GM19452 (cell line): ENCODE results near the gene CLDN6.

Experiments used
- ATAC-seq: cut with Tn5 transposase; IDR thresholded peaks from one replicate; pipeline ENCODE4 v1.9.1; 2021; ENCODE audit not compliant: unreplicated experiment

The CLDN6 gene

DNA sequence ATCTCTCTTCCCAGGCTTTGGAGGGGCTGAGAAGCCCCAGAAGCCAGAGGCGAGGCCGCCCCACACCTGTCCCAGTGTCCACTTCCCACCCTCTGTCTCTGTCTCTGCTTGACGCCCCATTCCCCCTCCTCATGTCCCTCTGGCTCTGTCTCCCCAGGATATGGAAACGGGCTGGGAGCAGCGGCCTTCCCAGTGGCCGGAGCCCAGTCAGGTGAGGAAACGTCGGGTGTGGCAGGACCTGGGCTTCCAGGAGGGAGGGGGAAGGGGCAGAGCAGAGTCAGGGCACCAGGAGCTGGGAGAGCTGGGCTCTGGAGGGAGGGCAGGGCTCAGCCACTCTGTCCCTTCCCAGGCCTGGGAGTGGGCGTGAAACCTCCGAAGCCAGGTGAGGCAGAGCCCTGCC lies 27.1 kb downstream of the CLDN6 start:
- ATAC-seq, result no peak

- ATAC-seq, result no peak
Measured at GRCh38 chr16:2988590-2989099, 29.3 kb downstream of the CLDN6 start.

GRCh38 chr16:2987833-2988232 lies 30.1 kb downstream of the CLDN6 start:
- ATAC-seq, result no peak

DNA sequence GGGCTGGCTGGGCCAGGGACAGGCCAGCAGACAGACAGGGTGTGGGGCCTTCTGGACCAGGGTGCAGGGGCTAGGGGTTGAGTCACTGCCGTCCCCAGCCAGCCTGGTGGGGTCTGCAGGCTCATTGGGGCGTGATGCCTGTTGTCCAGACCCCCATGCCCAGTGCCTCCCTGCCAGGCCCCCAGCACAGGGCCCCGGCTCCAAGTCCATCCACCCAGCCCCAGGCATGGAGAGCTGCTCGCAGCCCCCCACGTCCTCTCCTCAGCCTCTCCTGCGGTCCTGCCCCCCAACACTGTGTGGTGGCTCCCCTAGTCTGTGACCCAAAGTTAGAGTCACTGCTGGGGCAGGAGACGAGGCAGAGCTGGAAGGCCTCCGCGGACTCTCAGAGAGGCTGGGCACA lies 30.7 kb downstream of the CLDN6 start:
- no peak for ATAC-seq

GRCh38 chr16:2986623-2987188 lies 31.3 kb downstream of the CLDN6 start:
- ATAC-seq, result no peak

DNA sequence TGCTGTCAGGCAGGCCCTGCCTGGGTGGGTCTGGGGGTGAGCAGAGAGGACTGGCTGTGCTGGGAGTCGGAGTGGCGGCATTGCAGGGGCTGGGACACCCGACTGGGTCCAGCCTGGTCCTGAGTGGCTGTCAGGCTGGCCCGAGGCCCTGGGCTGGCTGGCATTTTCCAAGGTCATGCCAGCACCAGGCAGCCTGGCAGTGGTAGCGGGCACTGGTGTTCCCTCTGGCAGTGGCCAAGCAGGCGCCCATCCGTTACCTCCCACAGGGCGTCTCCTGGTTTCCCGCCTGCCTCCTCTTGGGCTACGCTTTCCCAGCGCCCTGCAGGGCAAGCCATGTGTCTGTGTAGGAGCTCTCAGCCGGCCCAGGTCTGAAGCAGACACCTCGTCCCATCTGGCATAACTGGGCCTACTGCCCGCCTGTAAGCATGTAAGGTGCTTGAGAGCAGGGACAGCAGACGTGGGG lies 32.1 kb downstream of the CLDN6 start:
- no peak for ATAC-seq

- ATAC-seq, result no peak
Measured at GRCh38 chr16:2985462-2985861, 32.5 kb downstream of the CLDN6 start.

DNA sequence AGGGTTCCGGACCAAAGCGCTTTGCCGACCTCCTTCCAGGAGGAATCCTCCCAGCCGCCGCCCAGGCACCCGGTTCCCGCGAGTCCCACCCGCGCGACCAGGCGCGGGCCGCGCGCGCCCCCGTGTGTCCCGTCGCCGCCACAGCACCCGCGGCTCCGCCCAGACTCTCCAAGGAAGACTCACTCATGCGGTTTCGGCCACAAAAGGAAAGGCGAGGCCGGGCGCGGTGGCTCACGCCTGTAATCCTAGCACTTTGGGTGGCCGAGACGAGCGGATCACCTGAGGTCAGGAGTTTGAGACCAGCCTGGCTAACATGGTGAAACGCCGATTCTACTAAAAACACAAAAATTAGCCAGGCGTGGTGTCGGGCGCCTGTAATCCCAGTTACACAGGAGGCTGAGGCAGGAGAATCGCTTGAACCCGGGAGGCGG lies 34.3 kb downstream of the CLDN6 start:
- ATAC-seq, result no peak

DNA sequence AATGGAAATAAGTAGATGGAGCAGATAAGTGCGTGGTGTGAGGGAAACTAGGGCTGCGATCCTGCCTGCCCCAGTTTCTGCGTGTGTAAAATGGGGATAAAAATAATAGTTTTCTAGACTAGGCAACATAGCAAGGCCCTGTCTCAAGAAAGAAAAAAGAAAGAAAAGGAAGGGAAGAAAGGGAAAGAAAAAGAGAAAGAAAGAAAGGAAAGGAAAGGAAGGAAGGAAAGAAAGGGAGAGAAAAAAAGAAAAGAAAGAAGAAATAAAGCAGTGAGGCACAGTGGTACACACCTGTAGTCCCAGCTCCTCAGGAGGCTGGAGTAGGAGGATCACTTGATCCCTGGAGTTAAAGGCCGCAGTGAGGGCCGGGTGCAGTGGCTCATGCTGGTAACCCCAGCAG lies 35.6 kb downstream of the CLDN6 start:
- no peak for ATAC-seq

DNA sequence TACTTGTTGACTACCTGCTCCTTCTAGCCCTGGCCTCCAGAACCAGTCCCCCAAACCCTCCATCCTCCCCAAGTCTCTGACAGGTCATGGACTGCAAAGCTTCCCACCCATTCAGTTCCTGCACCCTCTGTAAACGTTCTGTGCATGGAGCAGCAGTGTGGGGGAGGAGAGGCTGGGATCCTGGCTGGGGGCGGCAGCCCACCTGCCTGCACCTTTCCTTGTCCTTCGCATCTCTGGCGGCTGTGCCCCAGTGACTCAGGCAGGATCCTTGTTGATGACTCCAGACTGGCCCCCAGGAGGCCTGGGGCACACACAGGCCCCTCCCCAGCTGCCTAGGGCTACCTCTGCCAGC lies 36.1 kb downstream of the CLDN6 start:
- ATAC-seq, result no peak

- no peak for ATAC-seq
Measured at GRCh38 chr16:2981177-2981898, 36.6 kb downstream of the CLDN6 start.

- peak; percentile 78 for ATAC-seq
Measured at GRCh38 chr16:2980227-2981176, 37.5 kb downstream of the CLDN6 start, which contains the start of gene PKMYT1. Gene PKMYT1, minus strand, starts transcription at chr16:2980446. Its CDS starts 789 bp downstream, at chr16:2979657.

- no peak for ATAC-seq
Measured at GRCh38 chr16:2979669-2980226, 38.2 kb downstream of the CLDN6 start.

- no peak for ATAC-seq
Measured at GRCh38 chr16:2977440-2977839, 40.5 kb downstream of the CLDN6 start.

DNA sequence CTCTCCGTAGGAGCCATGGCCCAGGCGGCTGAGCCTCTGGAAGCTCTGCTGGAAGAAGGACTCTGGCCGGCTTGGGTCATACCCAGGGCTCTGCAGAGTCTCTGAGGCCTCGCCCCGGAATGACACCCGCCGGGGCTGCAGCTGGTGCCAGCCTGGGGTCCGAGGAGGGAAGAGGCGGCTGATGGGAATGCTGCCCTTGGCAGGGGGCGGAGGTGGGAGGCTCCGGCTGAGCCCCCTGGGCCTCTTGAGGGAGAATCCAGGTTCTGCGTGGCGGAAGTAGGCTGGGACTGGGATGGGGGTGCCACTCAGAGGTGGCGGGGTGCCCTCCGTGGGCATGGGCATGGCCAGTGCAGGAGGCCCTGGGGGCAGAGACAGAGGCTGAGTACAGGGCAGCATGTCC lies 41.3 kb downstream of the CLDN6 start:
- no peak for ATAC-seq

DNA sequence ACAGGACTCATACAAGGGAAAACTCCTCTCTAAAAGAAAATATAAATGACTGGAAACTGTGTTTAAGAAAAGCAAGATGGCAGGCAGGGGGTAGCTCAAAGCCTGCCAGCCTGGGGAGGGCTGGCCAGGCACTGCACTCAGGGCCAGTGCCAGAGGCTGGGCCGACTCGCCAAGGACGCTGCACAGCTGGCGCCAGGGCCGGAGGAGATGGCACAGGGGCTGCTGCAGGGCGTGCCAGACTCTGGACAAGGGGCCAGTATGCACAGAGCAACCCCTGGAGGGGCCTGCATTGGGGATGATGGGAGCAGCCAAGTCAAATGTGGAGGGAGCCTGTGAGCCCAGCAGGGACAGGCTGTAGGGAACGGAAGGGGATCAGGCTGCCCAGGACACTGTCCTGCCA lies 41.8 kb downstream of the CLDN6 start:
- ATAC-seq, result no peak

GRCh38 chr16:2975161-2975795 lies 42.7 kb downstream of the CLDN6 start:
- no peak for ATAC-seq

GRCh38 chr16:2974319-2975056 lies 43.5 kb downstream of the CLDN6 start:
- ATAC-seq, result no peak

- no peak for ATAC-seq
Measured at GRCh38 chr16:2973605-2974318, 44.2 kb downstream of the CLDN6 start.
